GM23248 (cell line): ENCODE results near the gene SYNPR. TPM values are rescaled to one million over a fixed set of nuclear protein-coding genes. Genes with fewer than 3 reads are reported as not detected.

Experiments used
- DNase-seq: peaks from one replicate; pipeline ENCODE4 v3.0.0-alpha.2; 2015
- H2AFZ ChIP-seq: fragments of 200-600 bp; sonication (generic); 2 replicates; pipeline ENCODE4 v1.6.1; 2016; ENCODE audit warnings: antibody characterized with exemption
- H3F3A ChIP-seq: fragments of 200-600 bp; sonication (generic); 2 replicates; pipeline ENCODE4 v1.6.1; 2016; ENCODE audit warnings: mild to moderate bottlenecking, antibody characterized with exemption, mixed run types; ENCODE audit not compliant: insufficient read depth
- H3K27ac ChIP-seq: fragments of 200-600 bp; sonication (generic); 2 replicates; pipeline ENCODE4 v1.5.1; 2016; ENCODE audit warnings: mild to moderate bottlenecking
- H3K27me3 ChIP-seq: fragments of 200-600 bp; sonication (generic); replicated peaks from 2 replicates; pipeline ENCODE4 v1.6.1; 2016; ENCODE audit warnings: mild to moderate bottlenecking; ENCODE audit not compliant: insufficient read depth
- H3K36me3 ChIP-seq: fragments of 200-600 bp; sonication (generic); 2 replicates; pipeline ENCODE4 v1.6.1; 2016; ENCODE audit warnings: low read depth, mild to moderate bottlenecking
- H3K4me1 ChIP-seq: fragments of 200-600 bp; sonication (generic); 2 replicates; pipeline ENCODE4 v1.6.1; 2016; ENCODE audit warnings: mild to moderate bottlenecking; ENCODE audit not compliant: insufficient read depth
- H3K4me2 ChIP-seq: fragments of 200-600 bp; sonication (generic); one replicate; pipeline ENCODE4 v1.6.1; 2016; ENCODE audit warnings: mild to moderate bottlenecking; ENCODE audit not compliant: unreplicated experiment
- H3K4me3 ChIP-seq: fragments of 200-600 bp; sonication (generic); 2 replicates; pipeline ENCODE4 v1.5.1; 2016; ENCODE audit warnings: mild to moderate bottlenecking
- H3K79me2 ChIP-seq: fragments of 200-600 bp; sonication (generic); 2 replicates; pipeline ENCODE4 v1.6.1; 2016; ENCODE audit warnings: mild to moderate bottlenecking; ENCODE audit not compliant: insufficient read depth
- H3K9ac ChIP-seq: fragments of 200-600 bp; sonication (generic); 2 replicates; pipeline ENCODE4 v1.6.1; 2016; ENCODE audit warnings: mild to moderate bottlenecking
- H3K9me2 ChIP-seq: fragments of 200-600 bp; sonication (generic); 2 replicates; pipeline ENCODE4 v1.6.1; 2016; ENCODE audit warnings: mixed run types, mild to moderate bottlenecking, moderate library complexity; ENCODE audit not compliant: insufficient read depth
- H3K9me3 ChIP-seq: fragments of 200-600 bp; sonication (generic); one replicate; pipeline ENCODE4 v1.6.1; 2017; ENCODE audit warnings: low read depth
- H4K20me1 ChIP-seq: fragments of 200-600 bp; sonication (generic); 2 replicates; pipeline ENCODE4 v1.6.0; 2016; ENCODE audit not compliant: insufficient read depth
- EZH2 ChIP-seq: fragments of 200-600 bp; sonication (generic); IDR thresholded peaks from 2 replicates; pipeline ENCODE4 v1.6.1; 2018; ENCODE audit warnings: antibody characterized with exemption, mild to moderate bottlenecking; ENCODE audit not compliant: insufficient read depth, poor library complexity, severe bottlenecking
- EZH2phosphoT487 ChIP-seq: fragments of 200-600 bp; sonication (generic); IDR thresholded peaks from 2 replicates; pipeline ENCODE4 v1.6.1; 2018; ENCODE audit warnings: antibody characterized with exemption, moderate library complexity, mild to moderate bottlenecking, low read depth; ENCODE audit not compliant: insufficient read depth
- WGBS, 2 experiments: methylation state at CpG; one replicate each; pipeline ENCODE4 v1.1.6; 2015 to 2017; ENCODE audit warnings: low lambda C conversion rate in 2 of 2, low coverage in 1 of 2; ENCODE audit errors: missing lambda C conversion rate in 2 of 2; 5-methylcytosine and 5-hydroxymethylcytosine counted together
- in situ Hi-C: fragments of 300-500 bp; cut with MboI; formaldehyde crosslinking; loops from 2 replicates; pipeline ENCODE4 v1.15.0; 2020
- polyA plus RNA-seq: library from polyadenylated mRNA; unstranded; fragments of >200 nt; fragmentation: Nextera tagmentation; extraction: Ambion mirVana; gene quantifications from 2 replicates; pipeline ENCODE4 v1.2.1, GENCODE V29; 2016
- total RNA-seq: library from RNA; depleted of rRNA; stranded (reverse); fragments of >200 nt; shearing (Covaris generic); gene quantifications from 2 replicates; pipeline ENCODE4 v1.2.3, GENCODE V29; 2014

The SYNPR gene
- total and polyA plus RNA-seq, 2 experiments from 2014 or later = not detected

GRCh38 chr3:63429905-63430304, 151.8 kb downstream of the SYNPR start:
- TF ChIP-seq EZH2phosphoT487 = no peak
- TF ChIP-seq EZH2 = no peak
- no peak for DNase-seq
- Histone ChIP-seq H3K9ac (no peak overlapping the region), H2AFZ (no peak overlapping the region), H3K79me2 (no peaks in the 10 kb centered on the region), H3K4me1 (no peaks in the 10 kb centered on the region), H3K9me2 (no peaks in the 10 kb centered on the region), H3K27me3 (peaks cover 25% of the 10 kb centered on the region; the same call in 1 of the 2 replicates), H3K4me2 (no peak overlapping the region), H3F3A (no peaks in the 10 kb centered on the region), H3K9me3 (no peaks in the 10 kb centered on the region), H4K20me1 (no peaks in the 10 kb centered on the region), H3K36me3 (no peaks in the 10 kb centered on the region), H3K27ac (no peak overlapping the region), H3K4me3 (no peak overlapping the region)
- in situ Hi-C loops = no loop called here
- WGBS, 2 experiments = 19 to 21% methylated on average over 2 of the region's 2 CpGs

- Histone ChIP-seq H3K9me3 (no peaks in the 10 kb centered on the region), H3K9me2 (no peaks in the 10 kb centered on the region), H2AFZ (no peak overlapping the region), H3K4me1 (no peaks in the 10 kb centered on the region), H3K36me3 (no peaks in the 10 kb centered on the region), H3K27ac (no peak overlapping the region), H4K20me1 (no peaks in the 10 kb centered on the region), H3K79me2 (no peaks in the 10 kb centered on the region), H3K9ac (no peak overlapping the region), H3K4me2 (no peak overlapping the region), H3F3A (no peaks in the 10 kb centered on the region), H3K27me3 (peaks cover 25% of the 10 kb centered on the region; the same call in 1 of the 2 replicates), H3K4me3 (no peak overlapping the region)
- DNase-seq = no peak
- in situ Hi-C loops = no loop called here
- TF ChIP-seq EZH2phosphoT487 (no peak), EZH2 (no peak)
Measured at GRCh38 chr3:63430875-63431274, 152.8 kb downstream of the SYNPR start.

- Histone ChIP-seq H4K20me1 (no peaks in the 10 kb centered on the region), H3K9me3 (no peaks in the 10 kb centered on the region), H3K27ac (no peak overlapping the region), H3K36me3 (no peaks in the 10 kb centered on the region), H3K27me3 (peaks cover 17% of the 10 kb centered on the region; the same call in 1 of the 2 replicates), H2AFZ (no peak overlapping the region), H3K4me3 (no peak overlapping the region), H3F3A (no peaks in the 10 kb centered on the region), H3K4me1 (no peaks in the 10 kb centered on the region), H3K9me2 (no peaks in the 10 kb centered on the region), H3K79me2 (no peaks in the 10 kb centered on the region), H3K4me2 (no peak overlapping the region), H3K9ac (no peak overlapping the region)
- 64 to 65% methylated on average over 2 of the region's 2 CpGs for WGBS, 2 experiments
- no peak for DNase-seq
- no peak for TF ChIP-seq EZH2
- TF ChIP-seq EZH2phosphoT487 = no peak
- in situ Hi-C loops = no loop called here
Measured at GRCh38 chr3:63437858-63438257, 159.8 kb downstream of the SYNPR start.

DNA sequence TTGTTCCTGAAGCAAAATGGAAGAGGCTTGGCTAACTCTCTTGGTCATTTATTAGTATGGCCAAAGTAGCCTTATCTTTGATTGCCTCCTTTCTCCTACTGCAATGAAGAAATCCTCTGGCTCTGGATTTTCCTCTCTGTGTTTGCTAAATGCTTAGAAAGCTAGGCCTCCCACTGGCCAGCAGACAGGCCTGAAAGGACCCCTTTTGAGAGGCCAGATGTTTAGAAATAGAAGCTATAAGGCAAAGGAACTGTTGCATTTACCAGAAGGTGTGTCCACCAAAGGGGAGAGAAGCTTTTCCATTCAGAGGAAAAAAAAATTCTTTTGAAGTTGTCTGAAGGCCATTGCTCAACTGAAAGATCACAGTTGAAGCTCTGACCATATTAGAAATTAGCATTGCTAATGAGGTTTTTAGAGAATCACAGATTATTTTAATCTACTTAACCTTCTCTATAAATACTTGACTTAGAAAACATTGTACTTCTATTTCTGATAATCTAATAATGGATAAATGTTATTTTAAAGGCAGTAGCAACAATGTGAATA, 160.8 kb downstream of the SYNPR start:
- no peaks in the 10 kb centered on the region for H3K9me3 ChIP-seq
- H3K4me2 ChIP-seq = no peak overlapping the region
- no peaks in the 10 kb centered on the region for H3F3A ChIP-seq
- no peak overlapping the region for H3K27ac ChIP-seq
- no peaks in the 10 kb centered on the region for H3K4me1 ChIP-seq
- no peak for TF ChIP-seq EZH2phosphoT487
- TF ChIP-seq EZH2 = no peak
- no peak overlapping the region for H3K4me3 ChIP-seq
- H3K9me2 ChIP-seq = no peaks in the 10 kb centered on the region
- no peaks in the 10 kb centered on the region for H3K36me3 ChIP-seq
- peaks cover 26% of the 10 kb centered on the region for H3K27me3 ChIP-seq
- no peak for DNase-seq
- H4K20me1 ChIP-seq = no peaks in the 10 kb centered on the region
- H3K79me2 ChIP-seq = no peaks in the 10 kb centered on the region
- H3K9ac ChIP-seq = no peak overlapping the region
- H2AFZ ChIP-seq = no peak overlapping the region
- in situ Hi-C loops = no loop called here

DNA sequence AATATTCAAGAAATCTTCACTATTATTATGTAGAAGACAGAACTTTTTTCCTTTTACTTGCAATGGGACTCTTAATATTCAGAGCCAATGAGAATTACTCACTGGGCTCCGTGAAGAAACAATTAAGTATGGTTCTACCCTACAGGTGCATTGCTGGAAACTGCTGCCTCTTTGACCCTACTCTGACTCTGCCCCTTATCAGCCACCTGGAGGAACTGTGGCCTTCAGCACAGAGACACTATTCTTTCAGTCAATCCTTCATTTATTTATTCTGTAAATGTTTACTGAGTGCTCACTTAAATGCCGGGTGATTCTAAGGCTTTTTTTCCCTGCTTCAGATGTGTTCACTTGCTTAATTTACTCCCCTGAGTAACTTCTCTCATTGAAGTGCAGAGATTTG, 163.2 kb downstream of the SYNPR start:
- Histone ChIP-seq H3K36me3 (no peaks in the 10 kb centered on the region), H4K20me1 (no peaks in the 10 kb centered on the region), H3K4me1 (no peaks in the 10 kb centered on the region), H3K4me3 (no peak overlapping the region), H3K9ac (no peak overlapping the region), H3K9me2 (no peaks in the 10 kb centered on the region), H3F3A (no peaks in the 10 kb centered on the region), H2AFZ (no peak overlapping the region), H3K4me2 (no peak overlapping the region), H3K9me3 (no peaks in the 10 kb centered on the region), H3K27ac (no peak overlapping the region), H3K79me2 (no peaks in the 10 kb centered on the region), H3K27me3 (peaks cover 21% of the 10 kb centered on the region)
- 18 to 20% methylated on average over 2 of the region's 2 CpGs for WGBS, 2 experiments
- in situ Hi-C loops = no loop called here
- DNase-seq = no peak
- TF ChIP-seq EZH2phosphoT487 (no peak), EZH2 (no peak)
